Measurements from ENCODE around the gene SUSD2.
A peak's percentile ranks its signal among the peaks of the same experiment; 100 is the strongest.
"Not testable (repeated sequence)": the region's sequence is repeated elsewhere in the genome, so short reads cannot be mapped to it uniquely, and the experiment has no call there.

The SUSD2 gene

DNA sequence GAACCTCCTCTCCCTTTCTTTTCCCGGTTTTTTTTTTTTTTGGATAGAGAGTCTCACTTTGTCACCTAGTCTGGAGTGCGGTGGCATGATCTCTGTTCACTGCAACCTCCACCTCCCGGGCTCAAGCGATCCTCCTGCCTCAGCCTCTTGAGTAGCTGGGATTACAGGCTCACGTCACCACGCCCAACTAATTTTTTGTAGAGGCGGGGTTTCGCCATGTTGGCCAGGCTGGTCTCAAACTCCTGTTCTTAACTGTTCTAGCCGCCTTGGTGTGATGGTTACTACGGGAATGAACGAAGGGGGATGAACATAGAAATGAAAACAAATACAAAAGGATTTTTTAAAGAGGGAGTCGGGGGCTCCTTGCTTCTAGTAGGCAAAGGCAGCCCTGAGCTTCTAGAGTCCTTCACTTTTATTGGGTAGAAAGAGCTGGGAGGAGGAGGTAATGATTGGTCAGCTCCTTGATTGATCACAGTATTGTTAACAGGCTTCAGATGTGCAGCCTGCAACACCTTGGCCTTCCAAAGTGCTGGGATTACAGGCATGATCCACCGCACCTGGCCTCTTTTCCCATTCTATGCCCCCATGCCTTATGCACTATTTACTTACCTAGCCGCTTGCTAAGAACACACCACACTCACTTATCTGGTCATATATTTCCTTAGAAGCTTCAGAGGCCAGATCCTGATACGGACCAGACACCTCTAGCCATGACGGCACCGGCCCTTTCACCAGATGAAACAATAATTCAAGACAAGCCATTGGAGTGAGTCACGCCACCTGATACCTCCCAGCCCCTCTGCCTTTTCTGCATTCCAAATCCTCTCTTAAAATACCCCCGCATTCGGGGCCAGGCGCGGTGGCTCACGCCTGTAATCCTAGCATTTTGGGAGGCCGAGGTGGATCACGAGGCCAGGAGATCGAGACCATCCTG is 20.7 kb downstream of the SUSD2 start:
- H3K9me3 Mint-ChIP-seq, result peaks cover 0 to 1% of the 10 kb centered on the region in 2 donors
- peaks cover 0 to 4% of the 10 kb centered on the region in 2 donors for H3K27me3 Mint-ChIP-seq
- no peaks in the 10 kb centered on the region for H3K36me3 Mint-ChIP-seq
- no peak overlapping the region for H3K4me3 Mint-ChIP-seq
- DNase-seq (no peak), ATAC-seq (replicated peaks) (no peak)
- H3K27ac Mint-ChIP-seq, result no peak overlapping the region
- peaks cover 18 to 29% of the 10 kb centered on the region in 2 donors for H3K4me1 Mint-ChIP-seq

DNA sequence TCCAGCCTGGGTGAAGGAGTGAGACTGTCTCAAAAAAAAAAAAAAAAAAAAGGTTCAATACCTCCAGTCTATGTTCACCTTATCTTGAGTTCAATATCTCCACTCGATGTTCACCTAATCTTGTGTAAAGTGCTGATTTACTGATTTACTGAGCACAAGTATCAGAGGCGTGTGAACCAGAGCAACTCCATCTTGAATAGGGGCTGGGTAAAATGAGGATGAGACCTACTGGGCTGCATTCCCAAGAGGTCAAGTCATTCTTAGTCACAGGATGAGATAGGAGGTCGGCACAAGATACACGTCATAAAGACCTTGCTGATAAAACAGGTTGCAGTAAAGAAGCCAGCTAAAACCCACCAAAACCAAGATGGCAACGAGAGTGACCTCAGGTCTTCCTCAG is 22.6 kb downstream of the SUSD2 start:
- H3K4me3 Mint-ChIP-seq, result not testable (repeated sequence)

DNA sequence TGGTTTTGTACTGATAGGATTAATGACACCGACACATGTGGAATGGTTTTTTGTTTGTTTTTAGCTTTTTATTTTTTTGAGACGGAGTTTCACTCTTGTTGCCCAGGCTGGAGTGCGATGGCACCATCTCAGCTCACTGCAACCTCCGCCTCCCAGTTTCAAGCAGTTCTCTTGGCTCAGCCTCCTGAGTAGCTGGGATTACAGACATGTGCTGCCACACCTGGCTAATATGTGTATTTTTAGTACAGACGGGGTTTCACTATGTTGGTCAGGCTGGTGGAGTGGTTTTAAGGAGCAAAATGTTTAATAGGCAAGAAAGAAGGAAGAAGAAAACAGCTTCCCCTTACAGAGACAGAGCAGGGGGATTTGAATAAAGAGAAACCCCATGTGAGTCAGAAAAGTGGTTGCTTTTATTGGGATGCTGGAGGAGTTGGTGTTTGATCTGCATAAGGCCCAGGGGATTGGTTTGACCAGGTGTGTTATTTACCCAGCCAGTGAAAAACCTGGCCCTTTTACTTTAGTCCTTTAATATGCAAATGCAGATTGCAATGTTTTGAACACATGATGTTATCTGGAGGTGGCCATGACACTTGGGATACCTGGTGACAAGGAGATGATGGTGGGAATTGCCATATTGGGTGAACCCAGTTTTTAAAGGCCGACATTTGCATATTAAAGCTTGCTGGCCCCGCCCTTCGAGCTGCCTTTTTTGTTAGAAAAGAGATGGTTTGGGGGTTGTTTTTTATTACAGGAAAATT is 24.3 kb downstream of the SUSD2 start:
- DNase-seq (no peak), ATAC-seq (replicated peaks) (peak; percentile 65 to 68)
- peaks cover 20 to 32% of the 10 kb centered on the region in 2 donors for H3K4me1 Mint-ChIP-seq
- H3K27me3 Mint-ChIP-seq, result peaks cover 0 to 4% of the 10 kb centered on the region in 2 donors
- H3K4me3 Mint-ChIP-seq, result no peak overlapping the region
- no peaks in the 10 kb centered on the region for H3K36me3 Mint-ChIP-seq
- peaks cover 0 to 1% of the 10 kb centered on the region in 2 donors for H3K9me3 Mint-ChIP-seq
- peak overlapping the region; percentile 1 for H3K27ac Mint-ChIP-seq

More for the DNA sequence above, 22.6 kb downstream of the SUSD2 start:
- peaks cover 20 to 32% of the 10 kb centered on the region in 2 donors for H3K4me1 Mint-ChIP-seq
- H3K27me3 Mint-ChIP-seq; H3K9me3 Mint-ChIP-seq; H3K27ac Mint-ChIP-seq; ATAC-seq (replicated peaks); DNase-seq; H3K36me3 Mint-ChIP-seq: not testable (repeated sequence)

DNA sequence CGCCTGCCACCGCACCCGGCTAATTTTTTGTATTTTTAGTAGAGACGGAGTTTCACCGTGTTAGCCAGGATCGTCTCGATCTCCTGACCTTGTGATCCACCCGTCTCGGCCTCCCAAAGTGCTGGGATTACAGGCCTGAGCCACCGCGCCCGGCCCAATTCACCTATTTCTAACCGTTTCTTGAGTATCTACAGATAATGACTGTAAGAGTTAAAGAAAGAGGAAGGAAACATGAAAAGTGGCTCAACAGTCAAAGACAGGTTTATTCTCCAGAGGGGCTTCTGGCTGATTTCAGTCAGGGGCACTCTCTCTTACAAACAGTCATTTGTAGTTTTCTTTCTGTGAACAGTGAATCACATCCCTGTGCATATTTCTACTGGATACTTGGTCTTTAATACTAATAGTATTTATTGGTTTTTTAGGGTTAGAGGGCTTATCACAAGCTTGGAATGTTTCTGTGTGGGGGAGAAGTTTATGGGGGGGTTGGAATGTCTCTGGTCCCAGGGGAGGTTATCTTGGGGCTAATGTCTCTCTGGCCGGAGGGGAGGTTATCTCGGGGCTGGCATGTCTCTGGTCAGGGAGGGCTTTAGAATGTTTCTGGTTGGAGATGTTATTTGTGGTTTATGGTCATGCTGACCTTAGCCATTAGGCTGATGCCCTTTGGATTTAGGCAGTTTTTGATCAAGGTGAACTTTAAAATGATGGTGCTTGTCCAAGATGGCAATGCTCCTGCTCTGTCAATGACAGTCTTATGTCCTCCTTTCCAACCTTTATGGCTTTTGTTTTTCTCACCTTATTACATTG is 25.4 kb downstream of the SUSD2 start:
- Mint-ChIP-seq H3K27ac (peak overlapping the region; percentile 79), H3K4me1 (peaks cover 20 to 32% of the 10 kb centered on the region in 2 donors), H3K4me3 (peak overlapping the region; percentile 10 to 43)
- ATAC-seq (replicated peaks), result peak; percentile 67 to 74
- H3K27me3 Mint-ChIP-seq, H3K36me3 Mint-ChIP-seq, DNase-seq, H3K9me3 Mint-ChIP-seq: not testable (repeated sequence)

DNA sequence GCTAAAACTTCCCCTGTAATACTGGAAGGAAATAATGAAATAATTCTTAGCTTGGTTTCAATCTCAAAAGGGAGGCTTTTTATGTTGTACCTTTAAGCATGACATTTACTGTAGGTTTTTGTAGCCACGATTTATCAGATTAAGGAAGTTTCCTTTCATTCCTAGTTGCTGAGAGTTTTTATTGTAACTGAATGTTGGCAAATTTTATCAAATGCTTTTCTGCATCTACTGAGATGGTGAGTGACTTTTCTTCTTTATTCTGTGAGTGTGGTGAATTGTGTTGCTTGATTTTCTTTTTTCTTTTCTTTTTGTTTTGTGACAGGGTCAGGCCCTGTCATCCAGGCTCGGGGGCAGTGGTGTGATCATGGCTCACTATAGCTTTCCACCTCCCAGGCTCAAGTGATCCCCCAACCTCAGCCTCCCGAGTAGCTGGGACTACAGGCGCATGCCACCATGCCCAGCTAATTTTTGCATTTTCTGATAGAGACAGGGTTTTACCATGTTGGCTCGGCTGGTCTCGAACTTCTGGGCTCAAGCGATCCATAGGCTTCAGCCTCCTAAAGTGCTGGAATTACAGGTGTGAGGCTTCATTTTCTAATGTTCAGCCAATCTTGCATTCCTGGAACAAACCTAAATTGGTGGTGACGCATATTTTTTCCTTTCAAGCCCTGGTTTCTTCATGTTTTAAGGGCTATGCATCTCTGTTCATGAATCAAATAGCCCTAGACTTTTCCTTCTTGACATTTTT is 26.2 kb downstream of the SUSD2 start:
- H3K9me3 Mint-ChIP-seq, result peaks cover 0 to 1% of the 10 kb centered on the region in 2 donors
- H3K27me3 Mint-ChIP-seq, result no peaks in the 10 kb centered on the region
- peaks cover 23 to 36% of the 10 kb centered on the region in 2 donors for H3K4me1 Mint-ChIP-seq
- H3K27ac Mint-ChIP-seq, result peak overlapping the region; percentile 74
- ATAC-seq (replicated peaks) (peak in 1 of 2 donors; percentile 7), DNase-seq (no peak)
- H3K4me3 Mint-ChIP-seq, result peak overlapping the region; percentile 3 to 40
- no peaks in the 10 kb centered on the region for H3K36me3 Mint-ChIP-seq

DNA sequence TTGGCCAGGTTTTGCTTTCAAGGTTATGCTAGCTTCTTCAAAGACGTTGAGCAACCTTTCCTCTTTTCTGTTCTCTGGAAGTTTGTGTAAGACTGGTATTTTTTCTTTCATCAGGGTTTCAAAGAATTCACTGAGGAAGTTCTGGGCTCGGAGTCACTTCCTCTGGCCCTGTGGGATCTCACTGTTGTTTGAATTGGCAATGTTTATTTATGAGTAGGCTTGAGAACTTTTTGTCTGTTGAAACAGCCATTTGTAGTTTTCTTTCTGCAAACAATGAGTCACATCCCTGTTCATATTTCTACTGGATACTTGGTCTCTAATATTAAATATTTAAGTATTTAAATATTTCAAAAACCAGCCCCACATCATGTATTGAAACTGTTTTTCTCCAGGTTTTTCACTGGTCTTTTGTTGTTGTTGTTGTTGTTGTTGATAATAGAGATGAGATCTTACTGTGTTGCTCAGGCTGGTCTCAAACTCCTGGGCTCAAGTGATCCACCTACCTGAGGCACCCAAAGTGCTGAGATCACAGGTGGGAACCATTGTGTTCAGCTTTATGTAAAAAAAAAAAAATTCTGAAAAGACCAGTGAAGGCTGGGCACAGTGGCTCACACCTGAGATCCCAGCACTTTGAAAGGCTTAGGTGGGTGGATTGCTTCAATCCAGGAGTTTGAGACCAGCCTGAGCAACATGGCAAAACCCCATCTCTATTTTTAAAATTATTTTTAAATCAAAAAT is 26.9 kb downstream of the SUSD2 start:
- Mint-ChIP-seq H3K4me3 (peak overlapping the region in 1 of 2 donors; percentile 28), H3K36me3 (no peaks in the 10 kb centered on the region), H3K27me3 (no peaks in the 10 kb centered on the region), H3K9me3 (peaks cover 0 to 1% of the 10 kb centered on the region in 2 donors), H3K27ac (peak overlapping the region; percentile 74), H3K4me1 (peaks cover 23 to 37% of the 10 kb centered on the region in 2 donors)
- ATAC-seq (replicated peaks) (peak; percentile 18 to 31), DNase-seq (no peak)

DNA sequence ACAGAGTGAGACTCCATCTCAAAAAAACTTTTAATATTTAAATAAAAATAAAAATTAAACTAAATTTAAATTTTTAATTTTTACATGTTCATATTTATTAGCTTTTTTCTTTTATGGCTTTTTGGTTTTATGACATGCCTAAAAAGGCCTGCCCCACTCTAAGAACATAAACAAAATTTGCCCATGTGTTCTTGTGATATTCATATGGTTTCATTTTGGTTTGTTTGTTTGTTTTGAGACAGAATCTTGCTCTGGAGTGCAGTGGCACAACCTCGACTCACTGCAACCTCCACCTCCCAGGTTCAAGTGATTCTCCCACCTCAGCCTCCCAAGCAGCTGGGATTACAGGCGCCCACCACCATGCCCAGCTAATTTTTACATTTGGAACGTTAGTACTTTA is 27.7 kb downstream of the SUSD2 start:
- Mint-ChIP-seq H3K27ac (no peak overlapping the region), H3K9me3 (peaks cover 0 to 1% of the 10 kb centered on the region in 2 donors), H3K4me3 (no peak overlapping the region), H3K36me3 (no peaks in the 10 kb centered on the region), H3K4me1 (peaks cover 23 to 37% of the 10 kb centered on the region in 2 donors), H3K27me3 (no peaks in the 10 kb centered on the region)
- ATAC-seq (replicated peaks) (no peak), DNase-seq (no peak)

DNA sequence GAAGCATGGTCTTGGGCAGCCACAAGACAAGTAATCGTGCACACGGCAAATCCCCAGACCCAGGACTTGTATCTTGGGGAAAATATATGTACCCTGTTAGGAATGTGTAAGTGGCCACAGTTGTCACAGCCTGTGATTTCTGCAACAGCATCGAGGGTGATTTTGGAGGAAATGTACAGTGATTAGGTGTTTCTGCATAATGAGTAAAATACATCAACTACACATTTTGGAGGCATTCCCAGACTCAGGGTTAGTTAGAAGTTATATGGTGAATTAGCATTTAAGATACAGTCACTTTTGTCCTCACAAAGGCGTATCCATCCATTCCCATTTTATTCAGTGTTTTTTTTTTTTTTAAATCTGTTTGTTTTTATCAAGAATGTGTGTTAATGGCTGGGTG is 28.4 kb downstream of the SUSD2 start:
- Mint-ChIP-seq H3K9me3 (no peaks in the 10 kb centered on the region), H3K27me3 (no peaks in the 10 kb centered on the region), H3K4me1 (peaks cover 23 to 37% of the 10 kb centered on the region in 2 donors), H3K36me3 (no peaks in the 10 kb centered on the region), H3K4me3 (no peak overlapping the region), H3K27ac (no peak overlapping the region)
- ATAC-seq (replicated peaks), result no peak
- DNase-seq, result no peak

DNA sequence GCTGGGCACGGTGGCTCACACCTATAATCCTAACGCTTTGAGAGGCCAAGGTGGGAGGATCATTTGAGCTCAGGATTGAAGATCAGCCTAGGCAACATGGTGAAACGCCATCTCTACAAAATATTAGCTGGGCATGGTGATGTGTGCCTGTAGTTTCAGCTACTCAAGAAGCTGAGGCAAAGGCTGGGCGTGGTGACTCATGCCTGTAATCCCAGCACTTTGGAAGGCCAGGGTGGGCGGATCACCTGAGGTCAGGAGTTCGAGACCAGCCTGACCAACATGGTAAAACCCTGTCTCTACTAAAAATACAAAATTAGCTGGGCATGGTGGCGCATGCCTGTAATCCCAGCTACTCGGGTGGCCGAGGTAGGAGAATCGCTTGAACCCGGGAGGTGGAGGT is 29.1 kb downstream of the SUSD2 start:
- H3K27ac Mint-ChIP-seq; DNase-seq; H3K9me3 Mint-ChIP-seq; H3K4me3 Mint-ChIP-seq; ATAC-seq (replicated peaks); H3K36me3 Mint-ChIP-seq; H3K27me3 Mint-ChIP-seq: not testable (repeated sequence)
- H3K4me1 Mint-ChIP-seq, result peaks cover 23 to 33% of the 10 kb centered on the region in 2 donors

DNA sequence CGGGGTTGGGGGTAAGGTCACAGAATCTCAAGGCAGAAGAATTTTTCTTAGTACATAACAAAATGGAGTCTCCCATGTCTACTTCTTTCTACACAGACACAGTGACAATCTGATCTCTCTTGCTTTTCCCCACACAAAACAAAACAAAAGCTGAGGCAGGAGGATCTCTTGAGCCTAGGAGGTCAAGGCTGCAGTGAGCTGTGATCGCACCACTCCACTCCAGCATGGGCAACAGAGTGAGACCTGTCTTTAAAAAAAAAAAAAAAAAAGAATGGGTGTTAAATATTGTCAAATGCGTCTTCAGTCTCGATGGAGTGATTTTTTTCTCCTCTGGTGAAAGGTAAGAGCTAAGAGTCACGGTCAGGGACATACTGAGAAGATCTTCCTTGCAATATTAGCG is 30.4 kb downstream of the SUSD2 start:
- peaks cover 15 to 21% of the 10 kb centered on the region in 2 donors for H3K4me1 Mint-ChIP-seq
- not testable (repeated sequence) for H3K27ac Mint-ChIP-seq; DNase-seq; H3K9me3 Mint-ChIP-seq; H3K27me3 Mint-ChIP-seq; H3K36me3 Mint-ChIP-seq; H3K4me3 Mint-ChIP-seq; ATAC-seq (replicated peaks)

DNA sequence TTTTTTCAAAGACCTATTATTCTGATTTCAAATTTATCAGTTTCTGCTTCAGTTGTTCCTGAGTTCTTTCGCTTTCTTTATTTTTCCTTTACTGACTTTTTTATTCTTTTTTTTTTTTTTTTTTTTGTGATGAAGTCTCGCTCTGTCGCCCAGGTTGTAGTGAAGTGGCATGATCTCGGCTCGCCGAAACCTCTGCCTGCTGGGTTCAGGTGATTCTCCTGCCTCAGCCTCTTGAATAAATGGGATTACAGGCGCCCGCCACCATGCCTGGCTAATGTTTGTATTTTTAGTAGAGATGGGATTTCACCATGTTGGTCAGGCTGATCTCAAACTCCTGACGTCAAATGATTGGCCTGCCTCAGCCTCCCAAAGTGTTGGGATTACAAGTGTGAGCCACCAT is 31.8 kb downstream of the SUSD2 start:
- not testable (repeated sequence) for H3K4me1 Mint-ChIP-seq; DNase-seq; H3K9me3 Mint-ChIP-seq; H3K4me3 Mint-ChIP-seq; ATAC-seq (replicated peaks); H3K27ac Mint-ChIP-seq; H3K27me3 Mint-ChIP-seq; H3K36me3 Mint-ChIP-seq

DNA sequence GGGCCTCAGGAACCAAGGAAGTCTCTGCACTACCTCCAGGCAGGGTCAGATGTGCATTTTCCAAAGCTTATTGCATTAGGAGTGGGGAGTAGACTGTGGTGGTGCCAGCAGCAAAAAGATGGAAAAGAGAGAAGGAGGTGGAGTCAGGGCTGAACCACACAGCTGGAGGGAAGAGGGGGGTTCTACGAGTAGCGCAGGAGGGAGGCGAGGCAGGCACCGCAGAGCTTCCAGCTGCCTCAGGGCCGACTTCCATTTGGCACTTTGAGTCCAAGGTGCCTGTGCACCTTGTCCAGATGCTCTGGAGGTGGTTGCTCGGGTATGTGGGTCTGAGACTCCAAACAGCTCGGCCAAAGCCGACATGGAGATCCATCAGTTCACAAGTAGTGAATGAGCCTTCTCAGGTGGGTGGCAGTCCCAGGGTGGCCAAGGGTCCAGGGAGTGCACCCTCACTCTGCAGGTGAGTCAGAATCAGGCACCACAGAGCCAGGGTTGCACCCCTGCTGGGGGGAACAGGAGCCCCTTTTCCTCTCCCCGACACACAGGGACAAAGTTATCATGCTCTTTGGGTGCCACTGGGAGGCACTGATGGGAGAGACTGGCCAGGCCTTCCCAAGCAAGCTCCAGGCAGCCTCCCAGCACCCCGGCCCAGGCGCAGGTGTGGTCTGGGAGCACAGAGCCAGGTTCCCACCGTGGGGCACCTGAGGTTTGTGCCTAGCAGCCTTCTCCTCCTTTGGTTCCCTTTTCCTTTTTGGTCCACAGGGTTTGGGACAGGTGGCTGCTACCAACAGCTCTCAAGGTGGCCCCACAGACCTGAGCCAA is 33.4 kb downstream of the SUSD2 start:
- H3K27ac Mint-ChIP-seq, result no peak overlapping the region
- H3K27me3 Mint-ChIP-seq, result no peaks in the 10 kb centered on the region
- DNase-seq (no peak), ATAC-seq (replicated peaks) (no peak)
- no peaks in the 10 kb centered on the region for H3K36me3 Mint-ChIP-seq
- no peak overlapping the region for H3K4me3 Mint-ChIP-seq
- peaks cover 3 to 5% of the 10 kb centered on the region in 2 donors for H3K4me1 Mint-ChIP-seq
- no peaks in the 10 kb centered on the region for H3K9me3 Mint-ChIP-seq

Data from stimulated activated naive B cell treated with anti-CD40 and anti-IgM and Interleukin-4, amounts not matched to agents 10 μg/mL and 1 μg/mL and 100 μg/mL, for 72 hours (primary cell).